HG02759 (cell line): ENCODE measurements around the gene CEACAM16.

Experiments used
- ATAC-seq: cut with Tn5 transposase; IDR thresholded peaks from one replicate; pipeline ENCODE4 v1.9.1; 2021; ENCODE audit warnings: mild to moderate bottlenecking, moderate library complexity; ENCODE audit not compliant: unreplicated experiment

CEACAM16 gene

DNA sequence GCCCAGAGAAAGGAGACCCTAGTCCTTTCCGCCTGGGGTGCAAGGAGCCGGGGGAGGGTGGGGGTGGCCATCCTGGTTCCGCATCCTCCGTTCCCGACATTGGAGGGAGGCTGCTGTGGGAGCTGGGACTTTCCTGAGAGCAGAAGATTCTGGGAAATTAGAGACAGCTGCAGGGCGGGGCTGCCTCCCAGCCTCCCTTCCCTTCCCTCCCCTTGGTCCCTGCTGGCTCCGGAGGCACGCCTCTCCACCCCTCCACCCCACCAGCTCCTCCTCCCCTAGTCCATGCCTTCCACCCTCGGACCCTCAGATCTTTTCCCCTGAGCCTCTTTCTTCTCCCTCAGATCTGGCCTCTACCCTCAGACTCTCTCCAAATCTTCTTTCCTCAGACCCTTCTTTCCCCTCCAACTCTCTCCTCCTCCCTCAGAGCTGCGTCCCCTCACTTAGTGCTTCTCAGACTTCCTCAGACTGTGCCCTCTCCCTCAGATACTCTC is 46.4 kb downstream of the CEACAM16 start:
- ATAC-seq = no peak

DNA sequence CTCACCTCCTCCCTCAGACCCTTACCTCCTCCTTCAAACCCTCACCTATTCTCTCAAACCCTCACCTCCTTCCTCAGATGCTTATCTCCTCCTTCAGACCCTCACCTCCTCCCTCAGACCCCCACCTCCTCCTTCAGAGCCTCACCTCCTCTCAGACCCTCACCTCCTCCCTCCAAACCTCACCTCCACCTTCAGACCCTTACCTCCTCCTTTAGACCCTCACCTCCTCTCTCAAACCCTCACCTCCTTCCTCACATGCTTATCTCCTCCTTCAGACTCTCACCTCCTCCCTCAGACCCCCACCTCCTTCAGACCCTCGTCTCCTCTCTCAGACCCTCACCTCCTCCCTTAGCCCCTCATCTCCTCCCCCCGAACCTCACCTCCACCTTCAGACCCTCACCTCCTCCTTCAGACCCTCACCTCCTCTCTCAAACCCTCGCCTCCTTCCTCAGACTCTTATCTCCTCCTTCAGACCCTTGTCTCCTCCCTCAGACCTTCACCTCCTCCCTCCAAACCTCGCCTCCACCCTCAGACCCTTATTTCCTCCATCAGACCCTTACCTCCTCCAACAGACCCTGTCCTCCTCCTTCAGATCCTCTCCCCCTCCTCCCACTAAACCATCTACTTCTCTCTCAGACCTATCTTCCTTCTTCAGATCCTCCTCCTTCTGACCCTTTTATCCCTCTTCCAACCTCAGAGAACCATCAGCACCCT is 47.1 kb downstream of the CEACAM16 start:
- ATAC-seq = no peak

- ATAC-seq = no peak
These were observed 47.6 kb downstream of the CEACAM16 start for GRCh38 chr19:44746616-44746945.

DNA sequence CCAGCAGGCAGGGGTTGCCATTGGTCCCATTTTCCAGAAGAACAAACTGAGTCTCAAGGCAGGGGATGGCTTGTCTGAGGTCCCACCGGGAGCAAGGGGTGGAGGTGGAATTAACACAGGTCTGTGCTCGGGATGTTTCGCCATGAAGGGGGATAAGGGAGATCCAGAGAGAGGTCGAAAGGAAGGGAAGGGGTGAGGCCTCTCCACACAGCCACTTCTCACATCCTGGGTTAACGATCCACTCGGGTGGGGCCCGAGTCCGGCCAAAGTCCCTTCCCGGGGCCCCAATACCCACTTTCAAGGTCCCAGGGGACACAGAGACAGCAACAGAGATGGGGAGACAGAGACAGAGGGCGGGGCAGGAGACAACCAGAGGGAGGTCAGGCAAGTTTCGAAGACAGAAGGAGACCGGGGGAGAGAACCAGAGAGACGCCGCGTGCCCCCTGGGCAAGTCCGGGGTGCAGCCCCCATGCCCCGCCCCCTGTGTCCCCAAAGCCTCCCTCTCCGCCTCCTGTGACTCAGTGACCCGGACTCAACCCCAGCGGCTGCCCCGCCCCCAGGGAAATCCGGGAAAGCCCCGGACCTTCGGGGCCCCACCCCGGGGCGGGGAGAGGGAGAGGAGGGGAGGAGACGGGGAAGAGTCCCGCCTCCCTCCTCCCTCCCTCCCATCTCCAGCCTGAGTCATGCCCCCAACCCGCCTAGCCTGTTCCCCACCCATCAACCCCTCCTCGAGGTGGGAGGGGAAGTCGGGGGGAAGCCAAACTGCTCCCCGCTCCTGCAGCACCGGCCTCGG is 48.2 kb downstream of the CEACAM16 start:
- ATAC-seq = peak; percentile 48

DNA sequence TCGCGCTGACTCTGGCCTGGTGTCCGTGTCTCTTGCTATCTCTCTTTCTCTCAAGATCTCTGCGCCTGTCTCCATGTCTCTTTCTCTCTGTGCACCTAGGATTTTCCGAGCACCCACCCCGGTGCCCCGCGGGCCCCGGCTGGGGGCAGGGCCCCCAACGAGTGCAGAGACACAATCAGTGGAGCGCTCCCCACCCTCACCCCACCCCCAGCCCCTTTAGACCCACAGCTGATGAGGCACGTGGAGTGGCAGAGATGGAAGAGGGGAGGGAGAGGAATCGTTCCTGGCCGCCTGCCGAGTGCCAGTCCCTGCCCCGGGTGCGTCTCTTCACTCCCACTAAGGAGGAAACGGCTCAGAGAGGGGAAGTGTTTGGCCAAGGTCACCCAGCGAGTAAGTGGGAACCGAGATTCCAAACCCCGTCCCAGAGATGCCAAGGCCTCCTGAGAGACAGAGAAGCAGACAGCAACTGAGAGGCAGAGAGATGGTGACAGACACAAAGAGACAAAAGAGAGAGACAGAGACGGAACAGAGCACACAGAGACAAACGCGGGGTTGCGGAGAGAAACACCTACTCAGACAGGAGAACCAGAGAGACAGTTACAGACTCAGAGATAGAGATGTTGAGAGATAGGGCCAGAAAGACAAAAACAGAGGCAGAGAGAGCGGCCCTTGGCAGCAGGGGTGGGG is 48.9 kb downstream of the CEACAM16 start:
- ATAC-seq = peak; percentile 4

GRCh38 chr19:44748426-44749254 is 49.7 kb downstream of the CEACAM16 start, which contains the start of gene BCL3:
TSS of gene BCL3 (plus strand) at chr19:44748708. CDS start at chr19:44748791, 83 bp downstream.
- ATAC-seq = peak; percentile 37

GRCh38 chr19:44749292-44749691 is 50.3 kb downstream of the CEACAM16 start:
- no peak for ATAC-seq

GRCh38 chr19:44749994-44750393 is 51.0 kb downstream of the CEACAM16 start:
- no peak for ATAC-seq

- ATAC-seq = no peak
These were observed 53.3 kb downstream of the CEACAM16 start for GRCh38 chr19:44752123-44752815.

DNA sequence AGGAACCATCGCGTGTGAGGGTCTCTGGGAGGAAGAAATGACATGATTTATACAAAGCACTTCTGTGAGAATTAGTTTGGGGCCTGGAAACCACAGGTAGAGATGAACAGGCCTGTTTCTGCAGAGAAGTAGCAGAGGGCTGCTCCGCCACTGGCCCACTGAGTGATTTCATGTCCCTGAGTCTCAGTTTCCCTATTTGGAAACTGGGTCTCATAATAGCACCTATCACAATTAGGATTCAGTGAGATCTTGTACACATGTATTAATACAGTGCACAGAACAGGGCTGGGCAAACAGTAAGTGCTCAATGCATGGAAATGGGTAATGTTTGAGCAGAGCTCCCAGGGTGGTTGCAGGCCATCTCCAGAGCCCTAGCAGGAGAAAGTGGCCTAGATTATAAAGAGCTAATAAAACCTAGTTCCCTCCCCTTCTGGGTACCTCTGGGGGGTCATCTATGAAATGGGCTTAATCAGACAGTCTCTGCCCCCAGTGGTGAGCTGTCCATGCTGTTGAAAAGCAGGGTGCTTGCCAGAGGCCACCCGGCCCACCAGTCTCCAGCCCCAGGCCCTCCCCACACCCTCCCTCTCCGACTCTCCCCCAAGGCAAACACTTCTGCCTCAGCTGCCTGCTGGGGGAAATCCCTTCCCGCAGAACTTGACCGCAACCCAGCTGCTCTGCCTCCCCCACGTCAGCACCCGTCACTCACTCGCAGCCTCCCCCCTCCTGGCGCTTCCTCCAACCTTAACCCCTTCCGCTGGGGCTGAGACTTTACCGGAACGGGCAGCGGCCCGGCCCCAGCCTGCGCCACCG is 54.1 kb downstream of the CEACAM16 start:
- ATAC-seq = peak; percentile 72

GRCh38 chr19:44753626-44753931 is 54.6 kb downstream of the CEACAM16 start:
- ATAC-seq = no peak

GRCh38 chr19:44753932-44754749 is 55.2 kb downstream of the CEACAM16 start:
- ATAC-seq = peak; percentile 31

DNA sequence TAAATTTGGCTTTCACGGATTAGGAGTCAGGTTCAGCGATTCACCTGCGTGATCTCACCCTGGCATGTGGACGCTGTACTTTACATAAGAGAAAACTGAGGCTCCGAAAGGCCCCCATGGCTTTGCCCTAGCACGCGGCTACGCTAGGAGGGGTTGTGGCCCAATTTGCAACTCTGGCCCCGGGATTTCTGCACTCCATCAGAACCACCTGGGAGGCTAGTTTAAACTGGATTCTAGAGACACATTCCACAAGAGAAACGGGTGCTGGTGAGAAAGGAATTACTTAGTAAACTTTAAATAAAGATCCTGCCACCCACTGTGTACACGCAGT is 55.8 kb downstream of the CEACAM16 start:
- ATAC-seq = no peak

GRCh38 chr19:44755219-44755618 is 56.3 kb downstream of the CEACAM16 start:
- no peak for ATAC-seq

DNA sequence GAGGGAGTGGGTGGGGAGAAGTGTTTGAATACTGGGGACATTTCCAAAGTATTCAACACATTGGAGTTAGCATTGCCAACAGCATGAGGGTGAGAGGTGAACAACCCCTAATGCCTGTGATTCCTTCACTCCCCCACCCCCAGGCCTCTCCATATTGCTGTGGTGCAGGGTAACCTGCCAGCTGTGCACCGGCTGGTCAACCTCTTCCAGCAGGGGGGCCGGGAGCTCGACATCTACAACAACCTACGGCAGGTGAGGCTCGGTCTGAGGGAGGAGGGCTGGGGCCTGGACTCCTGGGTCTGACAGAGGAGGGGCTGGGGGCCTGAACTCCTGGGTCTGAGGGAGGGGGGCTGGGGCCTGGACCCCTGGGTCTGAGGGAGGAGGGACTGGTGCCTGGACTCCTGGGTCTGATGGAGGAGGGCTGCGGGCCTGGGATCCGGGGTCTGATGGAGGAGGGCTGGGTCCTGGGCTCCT is 57.2 kb downstream of the CEACAM16 start:
- no peak for ATAC-seq

GRCh38 chr19:44757057-44757734 is 58.2 kb downstream of the CEACAM16 start:
- ATAC-seq = no peak

GRCh38 chr19:44757735-44758505 is 59.0 kb downstream of the CEACAM16 start:
- ATAC-seq = no peak
